Esophagus squamous epithelium (tissue), 4 donors: Measurements from ENCODE around the gene HCFC1.

Source experiments
- POLR2A ChIP-seq, 4 donors: fragments of 450-650 bp; IDR thresholded peaks; one replicate each; pipeline ENCODE4 v1.6.1; 2017; ENCODE audit warnings: antibody characterized with exemption in 4 of 4, mild to moderate bottlenecking in 4 of 4, moderate library complexity in 3 of 4
- TF ChIP-seq, protein P1 (sequence below), 6 experiments: fragments of 450-650 bp in 4 of 6; fragments of 200-600 bp in 2 of 6; sonication (generic) in 2 of 6; IDR thresholded peaks; one replicate each; pipeline ENCODE4 v1.5.1; 2016 to 2019; ENCODE audit warnings: antibody characterized with exemption in 6 of 6, mild to moderate bottlenecking in 4 of 6, moderate library complexity in 4 of 6

DNA sequence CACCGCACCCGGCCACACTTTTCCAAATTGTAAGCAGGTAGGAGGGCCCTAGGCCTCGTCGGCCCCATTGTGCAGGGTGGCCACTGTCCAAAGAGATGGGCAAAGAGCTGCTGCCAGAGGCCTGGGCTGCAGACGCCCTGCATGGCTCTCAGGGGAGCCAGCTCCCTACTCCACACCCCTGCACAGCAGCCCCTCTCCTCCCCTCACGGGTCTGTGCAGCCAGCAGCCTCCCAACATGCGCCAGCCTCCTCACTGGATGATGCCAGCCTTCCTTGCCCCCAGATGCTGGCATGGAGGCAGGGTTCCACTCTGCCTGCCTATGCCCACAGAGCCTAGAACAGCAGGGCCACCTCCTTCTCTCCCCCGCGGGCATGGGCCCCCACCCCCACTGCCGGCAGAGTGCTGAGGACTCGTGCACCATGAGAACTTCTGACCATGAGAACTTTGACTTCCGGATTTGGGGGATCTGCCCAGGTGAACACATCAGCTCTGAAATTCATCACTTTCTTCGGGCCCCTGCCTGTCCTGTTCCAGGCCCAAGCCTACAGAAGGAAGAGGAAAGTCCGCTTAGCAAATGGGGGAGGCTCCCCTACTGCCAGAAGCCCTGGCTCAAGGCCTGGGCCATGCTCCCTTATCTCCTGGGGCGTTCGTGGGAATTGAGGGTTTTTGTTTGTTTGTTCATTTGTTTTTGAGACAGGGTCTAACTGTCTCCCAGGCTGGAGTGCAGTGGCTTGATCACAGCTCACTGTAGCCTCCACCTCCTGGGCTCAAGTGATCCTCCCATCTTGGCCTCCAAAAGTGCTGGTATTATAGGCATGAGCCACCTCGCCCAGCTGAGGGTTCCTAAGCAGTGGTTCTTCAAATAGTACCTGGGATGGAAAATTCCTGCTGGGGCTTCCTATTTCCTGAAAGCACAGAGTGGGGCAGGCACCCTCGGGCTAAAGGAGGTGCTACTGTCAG lies 40.0 kb upstream of the HCFC1 start:
- TF ChIP-seq POLR2A (IDR thresholded peaks at IDR 0.05), result no peak
- TF ChIP-seq, protein P1, sequence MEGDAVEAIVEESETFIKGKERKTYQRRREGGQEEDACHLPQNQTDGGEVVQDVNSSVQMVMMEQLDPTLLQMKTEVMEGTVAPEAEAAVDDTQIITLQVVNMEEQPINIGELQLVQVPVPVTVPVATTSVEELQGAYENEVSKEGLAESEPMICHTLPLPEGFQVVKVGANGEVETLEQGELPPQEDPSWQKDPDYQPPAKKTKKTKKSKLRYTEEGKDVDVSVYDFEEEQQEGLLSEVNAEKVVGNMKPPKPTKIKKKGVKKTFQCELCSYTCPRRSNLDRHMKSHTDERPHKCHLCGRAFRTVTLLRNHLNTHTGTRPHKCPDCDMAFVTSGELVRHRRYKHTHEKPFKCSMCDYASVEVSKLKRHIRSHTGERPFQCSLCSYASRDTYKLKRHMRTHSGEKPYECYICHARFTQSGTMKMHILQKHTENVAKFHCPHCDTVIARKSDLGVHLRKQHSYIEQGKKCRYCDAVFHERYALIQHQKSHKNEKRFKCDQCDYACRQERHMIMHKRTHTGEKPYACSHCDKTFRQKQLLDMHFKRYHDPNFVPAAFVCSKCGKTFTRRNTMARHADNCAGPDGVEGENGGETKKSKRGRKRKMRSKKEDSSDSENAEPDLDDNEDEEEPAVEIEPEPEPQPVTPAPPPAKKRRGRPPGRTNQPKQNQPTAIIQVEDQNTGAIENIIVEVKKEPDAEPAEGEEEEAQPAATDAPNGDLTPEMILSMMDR (IDR thresholded peaks at IDR 0.05), result no peak
